ENCODE measurements around the gene STRIP2.
"Not testable (repeated sequence)": the region's sequence is repeated elsewhere in the genome, so short reads cannot be mapped to it uniquely, and the experiment has no call there.

The STRIP2 gene

DNA sequence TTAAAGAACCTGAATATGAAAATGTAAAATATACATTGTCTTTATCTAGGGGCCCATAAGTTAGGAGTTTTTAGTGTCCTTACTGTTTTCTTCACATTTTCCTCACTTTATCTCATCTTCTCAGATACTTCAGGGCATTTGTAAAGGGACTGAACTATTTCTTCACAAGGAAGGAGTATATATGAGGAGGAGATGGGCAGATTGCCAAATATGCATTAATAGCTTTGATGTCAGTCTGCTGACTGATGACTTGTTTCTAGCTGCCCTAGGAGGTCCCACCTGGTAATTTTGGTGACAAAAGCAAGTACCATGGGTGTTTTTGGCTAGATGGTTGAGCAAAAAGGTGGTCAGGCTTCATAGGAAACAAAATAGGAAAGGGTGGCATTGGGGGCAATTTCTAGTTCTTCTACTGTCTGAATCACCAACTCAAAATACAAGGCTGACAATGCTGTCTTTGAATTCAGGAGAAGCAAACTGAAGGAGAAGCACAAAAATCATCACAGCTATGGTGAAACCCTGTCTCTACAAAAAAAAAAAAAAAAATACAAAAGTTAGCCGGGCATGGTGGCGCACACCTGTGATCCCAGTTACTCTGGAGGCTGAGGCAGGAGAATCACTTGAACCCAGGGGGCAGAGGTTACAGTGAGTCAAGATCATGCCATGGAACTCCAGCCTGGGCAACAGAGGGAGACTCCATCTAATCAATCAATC lies 10.4 kb upstream of the STRIP2 start:
- no peak for DNase-seq

DNA sequence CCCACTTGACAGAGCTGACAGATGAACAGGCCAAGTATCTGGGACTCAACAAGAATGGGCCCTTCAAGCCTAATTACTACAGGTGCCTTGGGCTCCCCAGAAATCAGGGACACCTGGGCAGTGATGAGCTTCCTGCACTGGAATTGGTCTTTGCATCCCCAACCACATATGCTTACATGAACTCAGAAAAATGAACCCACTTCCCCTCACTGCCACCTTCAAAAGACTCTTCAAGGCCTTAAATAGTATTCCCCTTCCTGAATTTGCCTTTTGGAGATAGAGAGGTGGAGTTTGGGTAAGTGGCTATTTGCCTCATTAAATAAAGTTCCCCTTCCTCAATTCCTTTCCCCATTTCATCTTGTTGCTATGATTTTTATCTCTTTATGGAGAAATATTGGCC lies 7.8 kb upstream of the STRIP2 start:
- DNase-seq: no peak

DNA sequence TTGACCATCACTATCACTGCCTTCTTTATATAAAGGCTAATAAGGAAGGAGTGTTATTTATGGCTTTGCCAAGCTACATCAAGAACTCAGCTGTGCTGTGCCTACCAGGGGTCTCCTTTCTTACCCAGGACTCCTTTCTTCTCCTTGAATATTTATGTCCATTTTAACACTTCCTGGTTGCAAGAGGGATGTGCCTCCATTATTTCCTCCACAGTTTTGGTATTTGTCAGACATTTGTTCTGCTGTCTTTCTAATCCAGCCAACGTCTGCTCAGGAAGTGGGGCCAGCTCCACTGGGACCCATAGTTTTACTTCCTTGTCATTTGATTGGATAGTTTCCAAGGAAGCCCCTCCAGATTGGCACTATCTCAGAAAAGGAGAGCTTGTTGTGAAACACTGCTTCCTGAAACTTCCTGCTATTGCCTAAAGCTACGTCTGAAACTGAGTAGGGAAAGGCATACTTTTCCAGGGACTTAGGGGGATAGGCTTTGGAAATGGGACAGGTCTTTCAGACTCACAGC lies 6.6 kb upstream of the STRIP2 start:
- no peak for DNase-seq

DNA sequence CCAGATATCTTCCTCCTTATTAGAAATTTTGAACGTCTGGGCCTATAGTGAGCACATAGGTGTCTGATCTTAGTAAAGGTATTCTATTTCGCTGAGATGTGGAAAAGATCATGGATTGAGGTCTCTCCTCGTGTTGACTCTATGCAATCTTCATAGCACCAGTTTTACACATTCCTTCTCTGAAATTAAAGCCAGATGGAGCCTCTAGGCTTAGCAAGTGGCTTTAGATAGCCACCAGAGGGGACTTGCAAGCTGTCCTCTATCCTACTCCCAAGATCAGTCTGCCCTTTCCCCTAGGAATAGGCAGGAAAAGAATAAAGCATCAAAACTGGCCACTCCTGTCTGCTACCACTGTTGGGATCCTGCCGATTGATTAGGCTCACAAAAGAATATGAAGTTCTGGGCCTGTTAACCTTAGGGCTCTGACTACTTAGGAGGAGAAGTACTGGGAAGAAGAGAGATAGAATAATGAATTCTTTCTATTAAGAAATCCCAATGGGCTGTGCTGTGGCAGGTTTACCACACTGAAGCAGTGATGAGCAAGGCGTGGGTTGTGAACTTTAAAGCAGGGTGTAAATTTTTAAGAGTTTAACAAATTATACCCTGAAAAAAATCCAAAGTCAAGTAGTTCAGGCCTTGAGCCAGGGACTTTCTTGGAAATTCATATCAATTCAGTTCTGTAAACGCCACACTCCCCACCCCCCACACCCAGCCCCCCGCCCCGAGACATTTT lies 2.2 kb upstream of the STRIP2 start:
- DNase-seq: no peak

DNA sequence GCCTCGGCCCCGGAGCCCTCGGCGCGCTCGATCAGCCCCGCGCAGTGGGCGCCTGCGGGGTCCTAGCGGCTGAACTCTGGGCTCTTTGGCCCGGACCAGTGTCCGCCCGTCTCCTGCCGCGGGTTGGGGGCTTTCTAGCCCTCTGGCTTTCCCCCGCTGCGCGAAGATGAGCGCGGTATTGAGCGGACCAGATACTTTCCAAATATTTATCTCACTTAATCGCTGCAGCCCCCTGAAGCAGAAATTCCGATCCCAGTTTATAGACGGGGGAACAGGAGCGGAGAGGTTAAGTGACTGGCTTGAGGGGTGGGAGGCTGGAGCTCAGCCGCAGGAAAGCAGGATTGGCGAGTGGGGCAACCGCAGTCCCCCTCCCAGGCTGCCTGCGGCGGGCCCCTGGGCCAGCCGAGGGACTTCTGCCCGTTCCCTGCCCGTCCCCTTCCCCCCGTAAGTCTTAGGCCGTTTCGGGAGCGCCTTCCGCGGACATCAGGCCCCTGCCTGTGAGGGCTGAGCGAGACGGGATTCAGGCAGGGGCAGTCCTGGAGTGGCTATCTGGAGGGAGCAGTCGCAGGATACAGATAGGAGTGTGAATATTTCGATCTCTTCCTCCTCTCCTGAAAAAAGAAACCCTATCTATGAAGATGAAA lies 565 bp downstream of the STRIP2 start:
- peak in 2 of 14 donors; percentile 12 to 20 for DNase-seq

DNA sequence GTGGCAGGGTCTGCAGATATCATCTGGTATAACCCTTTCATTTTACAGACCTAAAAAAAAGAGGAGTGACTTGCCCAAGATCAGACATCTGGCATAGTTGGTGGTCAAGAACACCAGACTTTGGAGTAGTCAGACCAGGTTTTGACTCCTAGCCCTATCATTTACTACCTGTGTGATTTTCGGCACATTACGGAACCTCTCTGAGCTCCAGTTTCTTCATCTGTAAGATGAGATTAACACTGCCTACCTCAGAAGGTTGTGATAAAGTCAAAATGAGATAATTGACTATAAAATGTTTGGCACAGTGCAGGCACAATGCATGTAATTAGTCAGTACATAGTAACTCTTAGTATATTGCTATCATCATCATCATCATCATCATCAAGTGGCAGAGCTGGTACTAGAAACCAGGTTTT lies 1.2 kb downstream of the STRIP2 start:
- DNase-seq: no peak

DNA sequence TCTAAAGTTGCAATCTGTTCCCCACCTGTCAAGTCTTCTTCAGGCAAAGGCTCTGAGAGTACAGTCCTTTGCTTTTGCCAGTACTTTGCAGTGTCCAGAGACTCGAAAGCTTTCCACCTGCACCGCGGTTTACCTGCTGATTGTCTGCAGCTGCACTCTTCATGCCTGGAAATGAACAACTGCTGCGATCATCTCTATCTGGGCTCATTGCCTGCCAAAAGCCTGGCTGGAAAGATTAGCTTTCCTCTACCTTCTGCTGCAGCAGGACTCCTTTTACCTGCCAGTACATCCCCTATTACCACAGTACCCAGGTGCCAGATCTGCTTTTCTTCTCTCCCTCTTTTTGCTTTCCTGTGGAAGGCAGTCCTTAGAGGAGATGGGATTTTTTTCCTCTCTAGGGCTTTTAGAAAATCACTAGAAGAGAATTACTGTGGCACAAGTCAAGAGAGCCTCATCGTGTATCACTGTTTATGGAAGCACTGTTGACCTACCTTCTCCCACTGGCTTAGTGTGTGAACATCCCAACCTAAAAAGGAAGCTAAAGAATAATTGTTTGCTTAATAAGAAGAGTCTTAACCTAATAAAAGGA lies 2.2 kb downstream of the STRIP2 start:
- DNase-seq: peak in 1 of 14 donors; percentile 84

DNA sequence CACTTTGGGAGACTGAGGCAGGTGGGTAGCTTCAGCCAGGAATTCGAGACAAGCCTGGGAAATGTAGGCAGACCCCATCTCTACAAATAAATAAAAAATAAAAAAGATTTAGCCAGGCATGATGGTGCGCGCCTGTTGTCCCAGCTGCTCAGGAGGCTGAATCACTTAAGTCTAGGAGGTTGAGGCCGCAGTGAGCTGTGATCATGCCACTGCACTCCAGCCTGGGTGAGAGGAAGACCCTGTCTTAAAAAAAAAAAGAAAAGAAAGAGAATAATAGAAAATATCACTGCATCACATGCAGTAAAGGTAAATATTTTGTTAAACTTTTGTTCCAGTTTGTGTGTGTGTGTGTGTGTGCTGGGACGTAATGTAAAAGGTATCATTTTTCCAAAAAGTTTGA lies 3.0 kb downstream of the STRIP2 start:
- no peak for DNase-seq

DNA sequence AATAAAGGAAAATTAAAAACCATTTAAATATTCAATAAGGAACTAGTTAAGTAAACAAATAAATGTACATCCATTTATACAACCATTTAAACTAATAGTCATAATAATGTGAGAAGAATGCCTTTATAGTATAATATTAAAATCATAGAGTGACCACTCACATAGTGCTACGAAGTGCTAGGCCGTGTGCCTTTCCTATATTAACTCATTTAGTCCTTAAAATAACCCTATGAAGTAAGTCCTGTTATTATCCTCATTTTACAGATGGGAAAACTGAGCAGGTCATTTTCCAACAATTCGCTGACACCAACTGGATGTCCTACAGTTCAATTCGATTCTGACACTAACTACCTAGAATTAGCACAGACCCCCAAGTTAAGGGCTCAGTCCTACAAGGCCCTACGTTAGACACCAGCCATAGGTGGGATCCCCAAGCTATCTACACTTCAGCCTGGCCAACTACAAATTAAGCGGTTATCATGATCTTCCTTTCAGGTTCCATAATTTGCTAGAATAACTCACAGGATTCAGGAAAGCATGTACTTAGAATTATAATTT lies 4.1 kb downstream of the STRIP2 start:
- DNase-seq: no peak

DNA sequence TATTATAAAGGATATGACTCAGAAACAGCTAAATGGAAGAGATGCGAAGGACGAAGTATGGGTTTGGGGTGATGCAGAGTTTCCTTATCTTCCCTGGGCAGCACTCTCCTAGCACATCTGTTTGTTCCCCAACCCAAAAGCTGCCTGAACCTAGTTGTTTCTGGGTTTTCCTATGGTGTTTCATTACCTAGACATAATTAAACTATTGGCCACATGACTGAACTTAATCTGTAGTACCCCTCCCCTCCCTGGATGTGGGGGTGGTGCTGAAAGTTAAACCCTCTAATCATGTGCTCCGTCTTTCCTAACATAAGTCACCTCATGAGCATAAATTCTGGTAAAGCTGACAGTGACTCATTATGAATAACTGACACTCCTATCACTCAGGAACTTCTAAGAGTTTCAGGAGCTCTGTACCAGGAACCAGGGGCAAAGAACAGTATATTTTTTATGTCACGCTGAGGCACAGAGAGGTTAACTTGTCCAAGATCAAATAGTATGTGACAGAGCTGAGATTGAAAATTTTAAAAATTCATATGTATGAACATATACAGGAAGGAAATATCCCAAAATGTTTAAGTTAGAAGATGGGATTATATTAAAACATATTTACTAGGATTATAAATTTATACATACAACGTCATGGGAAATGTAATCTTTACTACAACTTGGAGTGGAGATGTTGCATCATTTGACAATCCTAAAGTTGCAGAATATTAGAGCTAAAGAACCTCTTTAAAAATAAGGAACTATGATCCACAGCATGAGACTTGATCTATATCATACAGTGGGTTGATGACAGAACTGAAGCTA lies 4.8 kb downstream of the STRIP2 start:
- DNase-seq: no peak

DNA sequence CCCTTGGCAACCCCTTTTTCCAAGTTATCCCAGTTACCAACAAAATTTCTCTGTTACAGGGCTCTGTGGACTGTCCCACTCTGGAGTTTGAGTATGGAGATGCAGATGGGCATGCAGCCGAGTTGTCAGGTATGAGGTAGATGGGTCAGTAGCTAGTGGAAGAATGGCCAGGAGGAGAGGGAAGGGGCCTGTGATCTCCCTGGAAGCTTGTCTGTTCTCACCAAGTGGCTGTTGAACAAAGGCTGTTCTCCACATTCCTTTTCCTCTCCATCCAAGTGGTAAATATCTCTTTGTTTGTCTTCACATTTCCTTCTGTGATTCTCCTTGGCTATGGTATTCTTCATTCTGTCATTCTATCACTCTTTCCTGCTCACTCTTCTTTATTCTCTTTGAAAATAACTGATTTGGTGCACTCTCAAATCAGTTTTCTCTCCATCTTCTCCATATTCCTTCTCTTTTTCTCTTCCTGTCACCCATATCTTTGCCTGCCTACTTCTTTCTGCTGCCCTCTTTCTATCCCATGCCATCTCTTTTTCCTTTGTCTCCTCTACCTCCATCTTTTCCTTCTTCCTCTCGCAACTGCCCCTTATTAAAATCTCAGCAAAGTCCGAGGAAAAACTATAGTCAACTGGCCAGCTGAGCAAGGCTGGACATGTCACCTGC lies 5.9 kb downstream of the STRIP2 start:
- no peak for DNase-seq

DNA sequence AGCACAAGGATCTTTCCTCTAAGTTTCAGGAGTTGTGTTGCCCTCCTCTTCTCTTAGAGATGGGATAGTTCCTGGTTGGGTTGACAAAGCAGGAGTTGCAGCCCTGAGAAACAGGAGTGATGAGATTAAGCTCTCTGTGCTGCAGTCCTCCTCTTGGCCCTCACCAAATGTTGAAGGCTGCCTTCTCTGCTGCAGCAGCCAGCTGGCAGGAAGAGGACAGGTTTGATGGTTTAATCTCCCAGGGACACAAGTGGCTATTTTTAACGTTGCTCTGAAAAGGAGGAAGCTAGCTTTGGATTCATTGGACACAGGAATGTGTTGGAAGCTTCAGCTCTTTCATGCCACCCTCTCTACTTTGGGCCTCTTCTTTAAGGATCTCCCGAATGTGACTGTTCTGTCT lies 9.4 kb downstream of the STRIP2 start:
- peak in 1 of 14 donors; percentile 95 for DNase-seq

DNA sequence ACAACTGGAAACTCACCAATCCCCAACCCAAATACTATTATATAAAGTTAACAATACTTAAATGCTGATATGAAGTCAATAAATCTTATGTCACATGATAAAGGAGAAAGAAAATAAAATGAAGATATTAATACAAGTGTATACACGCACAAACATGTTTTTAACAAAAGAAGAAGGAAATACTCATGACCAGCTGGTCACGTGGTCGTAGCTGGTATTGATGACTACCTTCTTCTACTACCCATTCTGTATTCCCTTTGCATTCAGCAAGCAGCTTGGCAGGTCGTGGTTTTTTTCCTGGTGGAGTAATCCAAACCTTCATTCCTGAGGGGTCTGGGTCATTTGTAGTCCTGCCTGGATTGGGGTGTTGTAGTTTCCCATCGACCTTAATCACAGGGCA lies 10.5 kb downstream of the STRIP2 start:
- not testable (repeated sequence) for DNase-seq

DNA sequence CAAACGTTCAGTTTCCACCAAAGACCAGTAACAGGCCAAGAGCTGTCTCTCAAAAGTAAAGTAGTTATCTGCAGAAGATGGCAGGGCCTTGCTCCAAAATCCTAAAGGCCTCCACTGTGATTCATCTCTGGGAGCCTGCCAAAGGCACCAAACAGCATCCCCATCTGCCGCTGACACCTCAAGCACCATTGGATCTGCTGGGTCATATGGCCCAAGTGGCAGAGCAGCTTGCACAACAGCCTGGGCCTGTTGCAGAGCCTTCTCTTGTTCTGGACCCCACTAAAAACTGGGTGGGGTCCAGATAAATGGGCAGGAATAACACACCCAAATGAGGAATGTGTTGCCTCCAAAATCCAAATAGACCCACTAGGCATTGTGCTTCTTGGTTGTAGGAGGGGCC lies 12.7 kb downstream of the STRIP2 start:
- not testable (repeated sequence) for DNase-seq

DNA sequence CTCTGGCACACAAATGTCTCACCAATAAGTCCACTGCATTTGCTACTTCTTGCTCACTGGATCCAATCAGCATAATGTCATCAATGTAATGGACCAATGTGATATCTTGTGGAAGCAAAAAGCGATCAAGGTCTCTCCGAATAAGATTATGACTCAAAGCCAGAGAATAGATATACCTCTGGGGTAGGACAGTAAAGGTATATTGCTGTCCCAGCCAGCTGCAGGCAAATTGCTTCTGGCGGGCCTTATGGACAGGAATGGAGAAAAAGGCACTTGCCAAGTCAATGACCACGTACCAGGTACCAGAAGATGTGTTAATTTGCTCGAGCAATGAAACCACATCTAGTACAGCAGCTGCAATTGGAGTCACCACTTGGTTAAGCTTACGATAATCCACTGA lies 13.2 kb downstream of the STRIP2 start:
- not testable (repeated sequence) for DNase-seq

DNA sequence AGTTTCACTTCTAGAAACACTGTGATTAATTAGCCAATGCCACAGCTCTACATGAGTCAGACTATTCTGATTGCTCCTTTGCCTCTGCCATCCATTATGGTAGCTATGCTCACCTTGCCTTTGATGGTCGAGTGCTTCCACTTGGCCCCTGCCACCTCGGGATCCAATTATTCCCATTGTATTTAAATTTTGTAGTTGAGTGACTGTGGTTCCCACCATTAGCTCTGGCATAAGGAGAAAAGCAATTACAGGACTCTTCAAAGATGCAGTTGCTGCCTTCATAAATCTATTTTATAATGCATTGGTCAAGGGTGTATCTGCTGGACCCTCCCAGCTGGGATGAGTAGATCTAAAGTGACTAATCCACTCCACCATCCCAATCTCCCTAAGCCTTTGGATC lies 14.4 kb downstream of the STRIP2 start:
- DNase-seq: not testable (repeated sequence)

DNA sequence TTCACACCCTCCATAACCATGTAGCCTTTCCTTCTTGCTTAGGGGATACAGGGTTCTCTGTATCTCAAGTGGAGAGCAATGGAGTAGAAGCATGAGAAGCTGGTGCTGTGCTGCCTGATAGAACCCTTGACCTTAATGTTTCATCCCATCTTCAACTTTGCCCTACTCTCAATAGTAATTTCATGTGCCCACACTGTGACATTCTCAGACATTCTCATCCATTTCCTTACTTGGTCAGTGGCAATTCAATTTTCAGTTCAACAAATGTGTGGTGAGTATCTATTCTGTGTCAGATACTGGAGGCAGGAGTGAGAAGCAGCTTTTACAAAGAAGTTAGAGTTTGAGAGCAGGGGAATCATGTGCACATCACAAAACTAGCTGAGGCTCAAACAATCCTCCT lies 16.1 kb downstream of the STRIP2 start:
- no peak for DNase-seq

DNA sequence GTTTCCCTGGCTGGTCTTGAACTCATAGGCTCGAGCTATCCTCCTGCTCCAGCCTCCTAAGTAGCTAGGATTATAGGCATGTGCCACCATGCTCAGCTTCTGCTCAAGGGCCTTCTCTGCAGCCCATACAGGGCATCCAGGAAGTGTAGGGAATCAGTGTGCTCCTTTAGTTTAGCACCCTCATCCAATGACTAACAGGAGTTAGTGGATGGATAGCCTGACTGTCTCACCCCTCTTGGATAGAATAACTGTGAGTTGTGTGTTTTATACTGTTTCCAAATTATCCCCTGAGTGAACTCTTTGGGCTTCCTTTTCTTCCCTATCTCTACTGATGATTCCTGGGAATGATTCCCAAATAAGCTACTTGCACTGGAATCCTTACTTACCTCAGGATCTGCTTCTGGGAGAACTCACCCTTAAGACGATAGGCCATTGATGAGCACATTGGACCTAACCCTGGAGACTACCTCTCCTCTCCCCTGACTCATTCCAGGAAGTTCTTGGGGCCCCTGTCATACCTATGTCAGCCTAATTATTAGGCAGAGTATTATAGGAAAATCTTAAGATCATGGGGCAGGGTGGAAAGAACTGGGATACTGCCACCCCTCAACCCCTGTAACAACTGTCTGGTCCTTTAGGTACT lies 18.5 kb downstream of the STRIP2 start:
- DNase-seq: no peak

DNA sequence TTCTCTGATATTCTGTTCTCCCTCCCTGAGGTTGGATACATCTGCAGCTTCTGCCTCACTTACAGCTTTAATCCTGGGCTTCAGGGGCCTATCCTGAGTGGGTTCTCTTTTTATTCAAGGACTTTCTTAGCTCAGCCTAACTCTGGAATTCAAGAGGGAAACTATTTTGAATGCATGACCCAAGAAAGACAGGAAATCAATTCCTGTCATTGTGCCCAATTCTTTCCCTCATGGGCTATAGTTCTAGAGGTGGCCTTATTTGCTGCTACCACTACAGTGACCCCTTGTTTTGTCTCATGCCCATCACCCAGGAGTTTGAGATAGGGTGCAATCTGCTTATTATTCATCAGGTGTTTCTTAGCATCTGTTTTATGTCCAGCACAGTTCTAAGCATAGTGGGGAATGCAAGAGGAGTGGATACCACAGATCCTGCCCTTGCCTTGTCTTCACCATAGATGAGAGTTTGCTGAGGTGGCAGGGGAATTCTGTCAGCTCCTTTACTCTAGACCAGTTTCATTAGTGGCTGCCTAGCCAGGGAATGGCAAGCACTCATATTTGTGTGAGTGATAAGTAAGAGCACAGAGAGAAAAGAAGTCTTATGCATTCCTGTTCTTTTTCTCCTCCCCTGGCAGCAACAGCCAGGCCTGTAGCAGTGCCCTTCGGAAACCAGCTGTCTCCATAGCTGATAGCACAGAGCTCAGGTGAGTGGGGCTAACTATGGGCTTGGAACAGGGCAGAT lies 19.4 kb downstream of the STRIP2 start:
- no peak for DNase-seq

DNA sequence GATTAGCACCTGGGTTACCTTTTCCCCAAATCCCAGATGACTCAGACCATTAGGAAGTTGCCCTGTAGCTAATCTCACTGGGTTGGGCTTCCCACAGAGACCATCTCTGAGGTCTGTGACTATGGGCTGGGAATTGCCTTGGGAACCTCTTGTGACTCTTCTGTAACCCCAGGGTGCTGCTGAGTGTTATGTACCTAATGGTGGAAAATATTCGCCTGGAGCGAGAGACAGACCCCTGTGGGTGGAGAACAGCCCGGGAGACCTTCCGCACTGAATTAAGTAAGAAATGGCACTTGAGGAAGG lies 20.0 kb downstream of the STRIP2 start:
- DNase-seq: no peak

Measured in C1 segment of cervical spinal cord (tissue), 14 donors.